ENCODE data around the gene BAIAP2. TPM values are rescaled to one million over a fixed set of nuclear protein-coding genes. Genes with fewer than 3 reads are reported as not detected.

BAIAP2 gene
- total RNA-seq, 1 donor from 2014 or later: 51.4 TPM

GRCh38 chr17:81163703-81164370 lies 128.9 kb downstream of the BAIAP2 start:
- no peaks in the 10 kb centered on the region for H3K36me3 ChIP-seq (ENCODE audit: insufficient read depth, low read length)
- no peaks in the 10 kb centered on the region for H3K79me2 ChIP-seq (ENCODE audit: insufficient read depth, low read length)
- H3K27me3 ChIP-seq (ENCODE audit: insufficient read depth, low read length): peaks cover 5% of the 10 kb centered on the region
- FAIRE-seq (no peak), DNase-seq (ENCODE audit: low read depth) (no peak)
- Mint-ChIP-seq H3K27ac (ENCODE audit: unreplicated experiment) (no peak overlapping the region), H3K9me3 (ENCODE audit: unreplicated experiment) (no peaks in the 10 kb centered on the region), H3K36me3 (ENCODE audit: low read depth, unreplicated experiment) (no peaks in the 10 kb centered on the region), H3K4me3 (ENCODE audit: unreplicated experiment) (no peak overlapping the region), H3K27me3 (ENCODE audit: low read depth, unreplicated experiment) (peaks cover 22% of the 10 kb centered on the region), H3K4me1 (ENCODE audit: low read depth, unreplicated experiment) (no peaks in the 10 kb centered on the region)
- no peak overlapping the region for H3K4me3 ChIP-seq (ENCODE audit: insufficient read depth, low read depth, low read length)
- no peak overlapping the region for H3K4me2 ChIP-seq (ENCODE audit: low read length)
- no peaks in the 10 kb centered on the region for H3K4me1 ChIP-seq (ENCODE audit: insufficient read depth, low read length)
- TF ChIP-seq EZH2 (IDR thresholded peaks at IDR 0.05; ENCODE audit: insufficient read depth, low read length): no peak
- TF ChIP-seq CTCF (IDR thresholded peaks at IDR 0.05; ENCODE audit: insufficient read depth, low read depth, low read length): no peak
- H4K20me1 ChIP-seq (ENCODE audit: insufficient read depth, low read length): no peaks in the 10 kb centered on the region
- no peak overlapping the region for H3K9ac ChIP-seq (ENCODE audit: low read length)
- H2AFZ ChIP-seq (ENCODE audit: low read depth, low read length): no peak overlapping the region
- H3K9me3 ChIP-seq (ENCODE audit: insufficient read depth, low read depth, low read length): no peaks in the 10 kb centered on the region
- H3K27ac ChIP-seq (ENCODE audit: low read depth, low read length): no peak overlapping the region

DNA sequence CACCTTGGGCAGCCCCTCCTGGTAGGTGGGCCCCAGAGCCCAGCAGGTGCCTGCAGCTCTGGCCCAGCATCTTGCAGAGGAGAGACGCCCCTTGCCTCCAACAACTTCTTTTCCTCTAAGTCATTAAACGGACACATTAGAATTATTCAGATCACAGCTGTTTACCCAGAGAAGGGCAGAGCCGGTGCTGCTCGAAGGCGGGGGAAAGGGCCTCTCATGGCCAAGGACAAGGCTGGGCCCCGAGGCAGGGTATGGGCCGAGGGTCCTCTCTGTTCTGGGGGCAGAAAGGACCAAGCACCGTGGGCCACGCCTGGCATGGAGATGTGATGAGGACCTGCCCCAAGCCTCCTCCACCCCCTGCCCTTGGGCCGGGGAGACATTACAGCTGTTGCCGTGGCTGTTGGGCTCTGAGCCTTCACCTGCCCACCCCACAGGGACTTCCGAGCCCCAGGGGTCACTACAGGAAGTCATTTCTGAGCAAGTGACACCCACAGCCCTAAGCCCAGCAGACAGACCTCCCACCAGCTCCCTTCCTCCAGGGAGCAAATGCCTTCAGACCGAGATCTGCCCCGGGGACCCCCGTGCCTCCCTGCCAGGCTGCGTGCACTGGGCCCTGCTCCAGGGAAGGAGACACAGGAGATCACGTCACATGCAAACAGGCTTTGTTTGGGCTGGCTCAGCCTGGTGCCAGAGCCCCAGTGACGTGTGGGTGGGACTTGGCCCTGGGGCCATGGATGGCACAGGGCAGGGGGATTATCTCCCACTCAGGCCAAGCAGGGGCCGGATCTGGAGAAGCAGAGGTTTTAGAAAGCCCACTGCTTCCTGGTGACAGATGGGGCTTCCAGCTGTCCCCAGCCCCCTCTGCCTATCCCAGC lies 129.7 kb downstream of the BAIAP2 start:
- H3K4me1 ChIP-seq (ENCODE audit: insufficient read depth, low read length): no peaks in the 10 kb centered on the region
- Mint-ChIP-seq H3K36me3 (ENCODE audit: low read depth, unreplicated experiment) (no peaks in the 10 kb centered on the region), H3K4me3 (ENCODE audit: unreplicated experiment) (no peak overlapping the region), H3K27ac (ENCODE audit: unreplicated experiment) (no peak overlapping the region), H3K9me3 (ENCODE audit: unreplicated experiment) (no peaks in the 10 kb centered on the region), H3K4me1 (ENCODE audit: low read depth, unreplicated experiment) (no peaks in the 10 kb centered on the region), H3K27me3 (ENCODE audit: low read depth, unreplicated experiment) (peaks cover 21% of the 10 kb centered on the region)
- H3K4me2 ChIP-seq (ENCODE audit: low read length): no peak overlapping the region
- H3K36me3 ChIP-seq (ENCODE audit: insufficient read depth, low read length): no peaks in the 10 kb centered on the region
- H3K27ac ChIP-seq (ENCODE audit: low read depth, low read length): no peak overlapping the region
- H4K20me1 ChIP-seq (ENCODE audit: insufficient read depth, low read length): no peaks in the 10 kb centered on the region
- H3K9me3 ChIP-seq (ENCODE audit: insufficient read depth, low read depth, low read length): no peaks in the 10 kb centered on the region
- H3K79me2 ChIP-seq (ENCODE audit: insufficient read depth, low read length): no peaks in the 10 kb centered on the region
- H3K4me3 ChIP-seq (ENCODE audit: insufficient read depth, low read depth, low read length): no peak overlapping the region
- peaks cover 5% of the 10 kb centered on the region for H3K27me3 ChIP-seq (ENCODE audit: insufficient read depth, low read length)
- H2AFZ ChIP-seq (ENCODE audit: low read depth, low read length): no peak overlapping the region
- DNase-seq (ENCODE audit: low read depth) (no peak), FAIRE-seq (no peak)
- H3K9ac ChIP-seq (ENCODE audit: low read length): no peak overlapping the region
- TF ChIP-seq EZH2 (IDR thresholded peaks at IDR 0.05; ENCODE audit: insufficient read depth, low read length) (peak; percentile 6), CTCF (IDR thresholded peaks at IDR 0.05; ENCODE audit: insufficient read depth, low read depth, low read length) (no peak)
